Neural progenitor cell (in vitro differentiated cells): ENCODE measurements around the gene MAP3K2. TPM values are rescaled to one million over a fixed set of nuclear protein-coding genes. Genes with fewer than 3 reads are reported as not detected.

Source experiments
- DNase-seq: peaks from one replicate; pipeline ENCODE4 v3.0.0-alpha.2; 2016; ENCODE audit warnings: low spot score
- H2AFZ ChIP-seq: fragments of 200-600 bp; sonication (generic); replicated peaks from 2 replicates; pipeline ENCODE4 v1.6.1; 2016; ENCODE audit warnings: antibody characterized with exemption
- H3F3A ChIP-seq: fragments of 200-600 bp; sonication (generic); 2 replicates; pipeline ENCODE4 v1.6.1; 2016; ENCODE audit warnings: antibody characterized with exemption, low read depth
- H3K27ac ChIP-seq: fragments of 200-600 bp; sonication (generic); 2 replicates; pipeline ENCODE4 v1.5.1; 2016; ENCODE audit warnings: mild to moderate bottlenecking
- H3K27me3 ChIP-seq: fragments of 200-600 bp; sonication (generic); 2 replicates; pipeline ENCODE4 v1.6.1; 2016; ENCODE audit warnings: mild to moderate bottlenecking, moderate library complexity
- H3K36me3 ChIP-seq: fragments of 200-600 bp; sonication (generic); 2 replicates; pipeline ENCODE4 v1.5.1; 2016
- H3K4me1 ChIP-seq: fragments of 200-600 bp; sonication (generic); 2 replicates; pipeline ENCODE4 v1.6.1; 2016; ENCODE audit warnings: mixed run types
- H3K4me2 ChIP-seq: fragments of 200-600 bp; sonication (generic); 2 replicates; pipeline ENCODE4 v1.6.1; 2016
- H3K4me3 ChIP-seq: fragments of 200-600 bp; sonication (generic); 2 replicates; pipeline ENCODE4 v1.5.1; 2016
- H3K79me2 ChIP-seq: fragments of 200-600 bp; sonication (generic); 2 replicates; pipeline ENCODE4 v1.6.1; 2016; ENCODE audit warnings: low read depth
- H3K9ac ChIP-seq: fragments of 200-600 bp; sonication (generic); 2 replicates; pipeline ENCODE4 v1.6.1; 2016
- H3K9me3 ChIP-seq: fragments of 200-600 bp; sonication (generic); 2 replicates; pipeline ENCODE4 v1.5.1; 2016; ENCODE audit warnings: low read depth
- H4K20me1 ChIP-seq: fragments of 200-600 bp; sonication (generic); 2 replicates; pipeline ENCODE4 v1.6.1; 2016; ENCODE audit warnings: low read depth
- H3K27ac Mint-ChIP-seq: 3 replicates; pipeline ENCODE4 v1.8.0; 2021; ENCODE audit warnings: mixed read lengths
- H3K27me3 Mint-ChIP-seq: 2 replicates; pipeline ENCODE4 v1.8.0; 2022; ENCODE audit warnings: low read depth, mild to moderate bottlenecking, inconsistent platforms, moderate library complexity, mixed read lengths; ENCODE audit not compliant: insufficient read depth
- H3K36me3 Mint-ChIP-seq: 3 replicates; pipeline ENCODE4 v1.8.0; 2021; ENCODE audit warnings: mixed read lengths
- H3K4me1 Mint-ChIP-seq: 3 replicates; pipeline ENCODE4 v1.8.0; 2021; ENCODE audit warnings: mixed read lengths
- H3K4me3 Mint-ChIP-seq: 3 replicates; pipeline ENCODE4 v1.8.0; 2021; ENCODE audit warnings: mild to moderate bottlenecking, moderate library complexity, mixed read lengths
- H3K9me3 Mint-ChIP-seq: 3 replicates; pipeline ENCODE4 v1.8.0; 2020; ENCODE audit warnings: mixed read lengths
- CTCF ChIP-seq: fragments of 200-600 bp; sonication (generic); IDR thresholded peaks from 2 replicates; pipeline ENCODE4 v1.5.1; 2017; ENCODE audit warnings: antibody characterized with exemption, mild to moderate bottlenecking
- EZH2 ChIP-seq: fragments of 200-600 bp; sonication (generic); IDR thresholded peaks from 2 replicates; pipeline ENCODE4 v1.6.1; 2017; ENCODE audit warnings: antibody characterized with exemption, mild to moderate bottlenecking, moderate library complexity
- EZH2phosphoT487 ChIP-seq: fragments of 200-600 bp; sonication (generic); IDR thresholded peaks from 2 replicates; pipeline ENCODE4 v1.6.1; 2017; ENCODE audit warnings: antibody characterized with exemption
- total RNA-seq: library from RNA; depleted of rRNA; stranded (reverse); fragments of >200 nt; gene quantifications from 2 replicates; pipeline ENCODE4 v1.2.3, GENCODE V29; 2015; ENCODE audit warnings: low replicate concordance

MAP3K2 gene
- total RNA-seq, 1 donor from 2014 or later = 24.5 TPM

- H3K9me3 Mint-ChIP-seq = no peaks in the 10 kb centered on the region
- no peaks in the 10 kb centered on the region for H3K27me3 Mint-ChIP-seq
- Histone ChIP-seq H3K27ac (peak overlapping the region; percentile 98), H3K9ac (peak overlapping the region; percentile 87), H3K9me3 (no peaks in the 10 kb centered on the region), H4K20me1 (peaks cover 43% of the 10 kb centered on the region), H3K36me3 (no peaks in the 10 kb centered on the region), H3F3A (peaks cover 19% of the 10 kb centered on the region), H2AFZ (peak overlapping the region; percentile 99), H3K4me1 (peaks cover 12% of the 10 kb centered on the region), H3K4me2 (peak overlapping the region; percentile 93), H3K4me3 (peak overlapping the region; percentile 91), H3K79me2 (peaks cover 51% of the 10 kb centered on the region), H3K27me3 (peaks cover 10% of the 10 kb centered on the region)
- TF ChIP-seq EZH2 = no peak
- no peak for TF ChIP-seq EZH2phosphoT487
- no peak for TF ChIP-seq CTCF
- H3K4me3 Mint-ChIP-seq = peak overlapping the region; percentile 91
- H3K27ac Mint-ChIP-seq = peak overlapping the region; percentile 47
- peaks cover 26% of the 10 kb centered on the region for H3K4me1 Mint-ChIP-seq
- DNase-seq = peak; percentile 91
- H3K36me3 Mint-ChIP-seq = peaks cover 9% of the 10 kb centered on the region
Observed at GRCh38 chr2:127386764-127387654, 766 bp downstream of the MAP3K2 start.

GRCh38 chr2:127386246-127386645, 1.5 kb downstream of the MAP3K2 start:
- Mint-ChIP-seq H3K27ac (no peak overlapping the region), H3K9me3 (no peaks in the 10 kb centered on the region), H3K4me1 (peaks cover 26% of the 10 kb centered on the region), H3K4me3 (peak overlapping the region; percentile 91), H3K27me3 (no peaks in the 10 kb centered on the region), H3K36me3 (peaks cover 9% of the 10 kb centered on the region)
- Histone ChIP-seq H3K9ac (no peak overlapping the region), H3K36me3 (no peaks in the 10 kb centered on the region), H2AFZ (no peak overlapping the region), H3K4me2 (peak overlapping the region; percentile 93), H3F3A (peaks cover 19% of the 10 kb centered on the region), H3K4me3 (peak overlapping the region; percentile 91), H3K4me1 (peaks cover 12% of the 10 kb centered on the region), H3K9me3 (no peaks in the 10 kb centered on the region), H3K27ac (no peak overlapping the region), H3K27me3 (peaks cover 10% of the 10 kb centered on the region), H4K20me1 (peaks cover 50% of the 10 kb centered on the region), H3K79me2 (peaks cover 59% of the 10 kb centered on the region)
- no peak for TF ChIP-seq EZH2
- no peak for DNase-seq

GRCh38 chr2:127384529-127384928, 3.2 kb downstream of the MAP3K2 start:
- Mint-ChIP-seq H3K36me3 (peaks cover 9% of the 10 kb centered on the region), H3K27ac (no peak overlapping the region), H3K9me3 (no peaks in the 10 kb centered on the region), H3K4me3 (no peak overlapping the region), H3K27me3 (no peaks in the 10 kb centered on the region), H3K4me1 (peaks cover 26% of the 10 kb centered on the region)
- H3K9me3 ChIP-seq = no peaks in the 10 kb centered on the region
- H3K36me3 ChIP-seq = no peaks in the 10 kb centered on the region
- peaks cover 12% of the 10 kb centered on the region for H3K4me1 ChIP-seq
- H3K27me3 ChIP-seq = peaks cover 10% of the 10 kb centered on the region
- no peak for DNase-seq
- H3F3A ChIP-seq = peaks cover 23% of the 10 kb centered on the region
- peaks cover 55% of the 10 kb centered on the region for H4K20me1 ChIP-seq
- H3K79me2 ChIP-seq = peaks cover 76% of the 10 kb centered on the region
- H3K9ac ChIP-seq = no peak overlapping the region
- no peak overlapping the region for H3K27ac ChIP-seq
- no peak overlapping the region for H3K4me3 ChIP-seq
- no peak for TF ChIP-seq CTCF
- H3K4me2 ChIP-seq = no peak overlapping the region
- H2AFZ ChIP-seq = no peak overlapping the region

GRCh38 chr2:127382831-127383230, 4.9 kb downstream of the MAP3K2 start:
- peaks cover 11% of the 10 kb centered on the region for H3K36me3 Mint-ChIP-seq
- H3K4me2 ChIP-seq = no peak overlapping the region
- H3K4me3 Mint-ChIP-seq = no peak overlapping the region
- no peak for TF ChIP-seq EZH2
- no peak for TF ChIP-seq CTCF
- TF ChIP-seq EZH2phosphoT487 = no peak
- peaks cover 20% of the 10 kb centered on the region for H3K4me1 Mint-ChIP-seq
- H2AFZ ChIP-seq = no peak overlapping the region
- H3K36me3 ChIP-seq = no peaks in the 10 kb centered on the region
- peaks cover 2% of the 10 kb centered on the region for H3K9me3 Mint-ChIP-seq
- H3K4me1 ChIP-seq = peaks cover 12% of the 10 kb centered on the region
- DNase-seq = no peak
- no peak overlapping the region for H3K9ac ChIP-seq
- H3K9me3 ChIP-seq = no peaks in the 10 kb centered on the region
- H3F3A ChIP-seq = peaks cover 15% of the 10 kb centered on the region
- peaks cover 93% of the 10 kb centered on the region for H3K79me2 ChIP-seq
- H3K27ac Mint-ChIP-seq = no peak overlapping the region
- no peaks in the 10 kb centered on the region for H3K27me3 ChIP-seq
- H4K20me1 ChIP-seq = peaks cover 55% of the 10 kb centered on the region
- H3K4me3 ChIP-seq = no peak overlapping the region
- no peak overlapping the region for H3K27ac ChIP-seq
- H3K27me3 Mint-ChIP-seq = no peaks in the 10 kb centered on the region
